GM04504 (cell line): ENCODE data around the gene MS4A8.
"Not testable (repeated sequence)": the region's sequence is repeated elsewhere in the genome, so short reads cannot be mapped to it uniquely, and the experiment has no call there.

Experiments
- DNase-seq: peaks from one replicate; pipeline ENCODE4 v3.0.0-alpha.2; 2012; ENCODE audit warnings: low read depth

The MS4A8 gene, protein sequence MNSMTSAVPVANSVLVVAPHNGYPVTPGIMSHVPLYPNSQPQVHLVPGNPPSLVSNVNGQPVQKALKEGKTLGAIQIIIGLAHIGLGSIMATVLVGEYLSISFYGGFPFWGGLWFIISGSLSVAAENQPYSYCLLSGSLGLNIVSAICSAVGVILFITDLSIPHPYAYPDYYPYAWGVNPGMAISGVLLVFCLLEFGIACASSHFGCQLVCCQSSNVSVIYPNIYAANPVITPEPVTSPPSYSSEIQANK

GRCh38 chr11:60699284-60699691 is at the start of gene MS4A8:
Gene MS4A8, plus strand, starts transcription at chr11:60699612. Its CDS starts 1,249 bp downstream, at chr11:60700861.
- no peak for DNase-seq

GRCh38 chr11:60657888-60658287 is 41.5 kb upstream of the MS4A8 start:
- no peak for DNase-seq

DNA sequence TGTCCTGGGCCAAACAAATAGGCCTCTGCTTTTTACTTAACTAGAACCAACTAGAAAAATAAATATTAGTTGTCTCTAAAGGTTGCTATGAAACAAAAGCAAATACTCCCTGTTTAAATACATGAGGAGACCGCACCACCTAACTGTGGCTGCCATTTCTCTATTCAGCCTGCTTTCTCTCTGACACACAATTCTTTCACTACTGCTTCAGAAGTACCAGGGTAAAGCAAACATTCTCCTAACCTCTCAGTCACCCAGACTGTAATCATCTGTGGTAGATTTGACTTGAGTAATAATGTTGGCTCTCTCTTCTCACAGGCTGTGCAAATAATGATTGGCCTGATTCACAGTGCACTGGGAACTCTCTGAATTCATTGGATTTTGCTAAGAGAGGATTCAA is 41.0 kb upstream of the MS4A8 start:
- DNase-seq, result no peak

GRCh38 chr11:60672255-60672654 is 27.2 kb upstream of the MS4A8 start:
- no peak for DNase-seq

DNA sequence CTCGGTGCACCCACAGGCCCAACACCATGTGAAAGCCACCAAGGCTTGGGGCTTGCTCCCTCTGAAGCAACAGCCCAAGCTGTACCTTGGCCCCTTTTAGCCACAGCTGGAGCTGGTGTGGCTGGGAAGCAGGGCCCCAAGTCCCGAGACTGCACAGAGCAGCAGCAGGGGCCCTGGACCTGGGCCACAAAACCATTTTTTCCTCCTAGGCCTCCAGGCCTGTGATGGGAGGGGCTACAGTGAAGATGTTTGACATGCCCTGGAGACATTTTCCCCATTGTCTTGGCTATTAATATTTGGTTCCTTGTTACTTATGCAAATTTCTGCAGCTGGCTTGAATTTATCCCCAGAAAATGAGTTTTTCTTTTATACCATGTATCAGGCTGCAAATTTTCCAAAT is 21.2 kb upstream of the MS4A8 start:
- not testable (repeated sequence) for DNase-seq

GRCh38 chr11:60679879-60680278 is 19.5 kb upstream of the MS4A8 start:
- DNase-seq, result no peak

GRCh38 chr11:60680455-60681119 is 18.8 kb upstream of the MS4A8 start:
- no peak for DNase-seq

GRCh38 chr11:60684541-60684848 is 14.9 kb upstream of the MS4A8 start:
- not testable (repeated sequence) for DNase-seq

GRCh38 chr11:60691661-60692060 is 7.8 kb upstream of the MS4A8 start:
- DNase-seq, result no peak

- no peak for DNase-seq
These were observed 524 bp downstream of the MS4A8 start for GRCh38 chr11:60699936-60700335.

- no peak for DNase-seq
These were observed 1.5 kb downstream of the MS4A8 start for GRCh38 chr11:60700689-60701468.

- DNase-seq, result no peak
These were observed 2.0 kb downstream of the MS4A8 start for GRCh38 chr11:60701469-60701818.

DNA sequence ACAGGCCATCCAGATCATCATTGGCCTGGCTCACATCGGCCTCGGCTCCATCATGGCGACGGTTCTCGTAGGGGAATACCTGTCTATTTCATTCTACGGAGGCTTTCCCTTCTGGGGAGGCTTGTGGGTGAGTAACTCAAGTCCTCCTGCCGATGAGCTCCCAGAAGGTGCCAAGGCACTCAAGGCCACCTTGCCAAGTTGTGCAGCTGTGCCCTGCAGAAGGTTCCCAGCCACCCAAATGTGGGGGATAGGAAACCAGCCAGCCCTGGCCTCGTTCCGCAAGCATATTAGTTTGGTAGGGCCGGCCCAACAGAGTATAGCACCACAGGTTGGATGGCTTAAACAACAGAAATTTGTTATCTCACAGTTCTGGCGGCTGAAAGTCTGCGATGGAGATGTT is 4.0 kb downstream of the MS4A8 start:
- DNase-seq, result no peak

GRCh38 chr11:60705895-60706294 is 6.5 kb downstream of the MS4A8 start:
- DNase-seq, result no peak

- no peak for DNase-seq
These were observed 7.5 kb downstream of the MS4A8 start for GRCh38 chr11:60706931-60707330.

- DNase-seq, result no peak
These were observed 11.1 kb downstream of the MS4A8 start for GRCh38 chr11:60710482-60710881.

DNA sequence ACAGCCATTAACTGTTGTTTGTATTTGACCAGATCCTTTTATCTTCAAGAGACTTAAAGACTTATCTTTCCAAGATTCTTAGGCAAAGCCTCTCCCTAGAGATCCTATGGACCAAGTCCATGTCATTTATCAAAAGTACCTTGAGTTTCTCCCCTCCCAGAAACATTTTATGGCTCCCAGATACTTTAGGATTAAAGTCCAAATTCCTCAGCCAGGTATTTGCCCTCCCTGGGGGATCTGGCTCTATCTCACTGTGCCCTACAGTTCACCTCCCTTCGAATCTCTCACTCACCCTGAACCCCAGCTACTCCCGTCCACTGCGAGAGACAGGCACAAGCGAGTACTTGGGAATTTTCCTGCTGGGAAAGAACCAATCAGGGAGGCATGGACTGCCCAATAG is 11.9 kb downstream of the MS4A8 start:
- no peak for DNase-seq

DNA sequence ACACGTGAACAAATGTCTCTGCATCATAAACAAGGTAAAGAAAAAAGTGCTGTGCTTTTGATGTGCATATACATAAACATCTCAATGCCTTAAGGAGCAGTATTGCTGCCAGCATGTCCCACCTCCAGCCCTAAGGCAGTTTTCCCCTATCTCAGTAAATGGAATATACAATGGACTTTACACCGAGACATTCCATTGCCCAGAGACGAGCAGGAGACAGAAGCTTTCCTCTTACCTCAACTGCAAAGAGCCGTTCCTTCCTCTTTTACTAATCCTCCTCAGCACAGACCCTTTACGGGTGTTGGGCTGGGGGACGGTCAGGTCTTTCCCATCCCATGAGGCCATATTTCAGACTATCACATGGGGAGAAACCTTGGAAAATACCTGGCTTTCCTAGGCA is 14.0 kb downstream of the MS4A8 start:
- DNase-seq, result not testable (repeated sequence)

GRCh38 chr11:60717956-60718355 is 18.5 kb downstream of the MS4A8 start:
- DNase-seq, result no peak

DNA sequence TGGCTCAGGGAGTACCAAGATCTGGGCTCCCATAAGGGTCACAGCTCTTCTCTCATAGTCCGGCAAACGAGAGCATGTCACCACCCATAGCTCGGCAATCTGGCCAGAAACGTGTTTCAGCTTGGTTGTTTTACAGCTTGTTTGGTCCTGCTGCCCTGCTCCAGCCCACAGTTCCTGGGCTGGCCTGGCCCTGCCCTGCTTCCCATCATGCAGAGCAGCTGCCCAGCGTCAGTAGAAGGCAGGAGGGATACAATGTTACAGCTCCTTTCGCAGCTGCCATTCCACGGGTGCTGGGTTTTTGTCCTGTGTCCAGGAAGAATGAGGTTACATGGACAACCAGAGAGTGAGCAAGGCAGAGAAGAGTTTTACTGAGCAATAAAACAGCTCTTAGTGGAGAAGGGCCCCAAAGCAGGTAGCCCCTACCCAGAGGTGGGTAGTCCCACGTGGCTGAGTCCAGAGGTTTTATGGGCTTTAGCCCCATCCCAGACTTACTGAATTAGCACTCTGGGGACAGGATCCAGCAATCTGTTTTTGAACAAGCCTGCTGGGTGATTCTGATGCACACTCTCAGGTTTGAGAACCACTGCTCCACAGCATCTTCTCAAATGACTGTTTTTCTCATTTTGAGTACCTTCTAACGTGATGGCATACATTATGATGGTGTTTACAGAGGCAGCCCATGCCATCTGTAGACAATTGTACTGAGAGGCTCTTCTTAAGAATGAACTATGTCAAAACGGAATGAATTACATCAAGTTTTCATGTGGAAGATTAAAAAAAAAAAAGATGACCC is 19.3 kb downstream of the MS4A8 start:
- DNase-seq, result no peak

DNA sequence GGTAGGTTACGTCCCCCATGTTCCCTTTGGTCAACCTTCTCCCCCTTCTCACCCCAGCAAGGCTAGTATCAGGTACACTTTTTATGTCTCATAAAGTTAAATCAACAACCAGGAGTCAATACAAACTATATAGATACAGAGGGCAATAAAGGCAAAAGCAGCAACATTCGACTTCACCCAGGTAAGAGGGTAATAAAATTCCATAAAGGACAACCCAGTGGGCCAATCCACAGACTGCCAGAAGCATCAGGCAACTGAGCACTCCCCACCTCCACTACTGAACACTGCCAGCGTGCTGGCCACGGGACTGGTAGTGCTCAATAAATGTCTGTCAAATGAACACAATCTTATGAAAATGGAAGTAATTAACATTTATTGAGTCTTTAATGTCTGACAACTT is 20.0 kb downstream of the MS4A8 start:
- DNase-seq, result no peak

DNA sequence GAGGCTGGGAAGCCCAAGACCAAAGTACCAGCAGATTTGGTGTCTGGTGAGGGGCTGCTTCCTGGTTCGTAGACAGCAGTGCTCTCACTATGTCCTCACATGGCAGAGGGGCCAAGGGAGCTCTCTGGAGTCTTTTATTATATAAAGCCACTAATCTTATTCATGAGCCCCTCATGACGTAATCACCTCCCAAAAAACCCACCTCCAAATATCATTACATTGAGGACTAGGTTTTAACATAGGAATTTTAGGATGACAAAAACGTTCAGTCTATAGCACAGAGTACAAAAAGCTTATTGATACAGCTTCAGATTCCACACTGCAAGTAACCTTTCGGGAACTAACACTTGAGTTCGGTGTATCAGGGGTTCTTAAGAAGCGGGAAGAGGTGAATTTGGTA is 21.0 kb downstream of the MS4A8 start:
- DNase-seq, result no peak

- DNase-seq, result no peak
These were observed 25.0 kb downstream of the MS4A8 start, which contains the start of gene MS4A18 for GRCh38 chr11:60724420-60724819. Gene MS4A18, plus strand, starts transcription at chr11:60724720.
